ENCODE data around the gene NUTM2D.
"Not testable (repeated sequence)": the region's sequence is repeated elsewhere in the genome, so short reads cannot be mapped to it uniquely, and the experiment has no call there.

NUTM2D gene

DNA sequence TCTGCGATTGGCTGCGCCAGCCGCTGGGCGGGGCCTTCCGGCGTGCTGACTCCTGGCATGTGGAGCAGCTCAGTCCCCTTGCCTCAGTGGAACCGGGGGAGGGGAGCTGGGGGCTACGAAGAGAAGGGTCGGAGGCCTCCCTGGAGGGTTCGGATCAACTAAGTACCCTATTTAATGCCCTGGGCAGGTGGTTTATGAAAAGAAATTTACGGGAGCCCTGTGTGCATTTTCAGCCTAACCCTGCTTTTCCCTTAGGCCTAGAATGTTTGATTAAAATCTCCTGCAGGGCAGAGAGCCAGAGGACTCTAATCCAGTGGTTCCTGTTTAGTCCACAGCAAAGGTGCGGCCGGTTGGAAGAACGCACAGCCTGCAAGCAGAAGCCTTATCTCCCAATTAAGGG lies 33.8 kb downstream of the NUTM2D start:
- H3K36me3 ChIP-seq; H3K4me3 ChIP-seq; H3K4me1 ChIP-seq; H3K27ac ChIP-seq; H3K27me3 ChIP-seq; DNase-seq; H3K9me3 ChIP-seq; intact Hi-C loops (cut with DNase I; ENCODE audit: low total_unique reads): not testable (repeated sequence)

DNA sequence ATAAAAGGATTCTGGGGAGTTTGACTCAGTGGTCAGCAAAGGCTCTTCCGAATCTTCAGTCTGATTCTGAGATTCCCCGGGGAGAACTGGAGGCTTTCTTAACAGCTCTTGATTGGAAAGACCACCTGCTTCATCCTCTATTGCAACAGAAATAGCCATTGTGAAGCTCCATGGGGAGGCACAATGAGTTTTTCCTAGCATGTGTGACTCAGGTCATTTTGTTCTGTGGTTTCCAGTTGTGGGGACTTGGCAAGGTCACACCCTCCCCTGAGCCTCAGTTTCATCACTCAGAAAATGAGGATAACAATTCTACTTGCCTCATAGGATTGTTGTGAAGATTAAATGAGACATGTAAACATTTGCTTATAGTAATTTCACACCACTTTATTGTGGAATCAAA lies 38.7 kb downstream of the NUTM2D start:
- H3K4me1 ChIP-seq; intact Hi-C loops (cut with DNase I; ENCODE audit: low total_unique reads): not testable (repeated sequence)

DNA sequence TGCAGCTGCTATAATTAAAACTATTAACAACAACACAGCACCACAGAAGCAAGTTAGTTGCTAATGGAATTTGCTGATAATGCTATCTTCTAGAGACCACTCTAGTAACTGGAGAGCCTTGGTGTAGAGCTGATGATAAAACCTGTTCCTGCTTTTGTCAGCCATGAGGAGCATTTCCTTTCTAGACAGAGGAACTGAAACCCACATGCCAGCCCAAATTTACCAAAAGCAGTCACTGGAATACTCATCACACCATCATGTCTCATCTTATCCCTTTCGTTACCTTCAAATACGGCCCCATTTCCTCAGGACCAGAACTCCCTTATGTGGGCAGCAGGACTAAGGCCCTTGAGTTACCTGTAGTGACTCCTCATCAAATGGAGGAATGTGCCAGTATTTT lies 40.9 kb downstream of the NUTM2D start:
- H3K4me1 ChIP-seq; H3K27ac ChIP-seq; H3K27me3 ChIP-seq; H3K4me3 ChIP-seq; intact Hi-C loops (cut with DNase I; ENCODE audit: low total_unique reads); DNase-seq; H3K9me3 ChIP-seq; H3K36me3 ChIP-seq: not testable (repeated sequence)

More for the DNA sequence above, 38.7 kb downstream of the NUTM2D start:
- not testable (repeated sequence) for H3K36me3 ChIP-seq, H3K4me3 ChIP-seq, H3K9me3 ChIP-seq, H3K27ac ChIP-seq, DNase-seq, H3K27me3 ChIP-seq

DNA sequence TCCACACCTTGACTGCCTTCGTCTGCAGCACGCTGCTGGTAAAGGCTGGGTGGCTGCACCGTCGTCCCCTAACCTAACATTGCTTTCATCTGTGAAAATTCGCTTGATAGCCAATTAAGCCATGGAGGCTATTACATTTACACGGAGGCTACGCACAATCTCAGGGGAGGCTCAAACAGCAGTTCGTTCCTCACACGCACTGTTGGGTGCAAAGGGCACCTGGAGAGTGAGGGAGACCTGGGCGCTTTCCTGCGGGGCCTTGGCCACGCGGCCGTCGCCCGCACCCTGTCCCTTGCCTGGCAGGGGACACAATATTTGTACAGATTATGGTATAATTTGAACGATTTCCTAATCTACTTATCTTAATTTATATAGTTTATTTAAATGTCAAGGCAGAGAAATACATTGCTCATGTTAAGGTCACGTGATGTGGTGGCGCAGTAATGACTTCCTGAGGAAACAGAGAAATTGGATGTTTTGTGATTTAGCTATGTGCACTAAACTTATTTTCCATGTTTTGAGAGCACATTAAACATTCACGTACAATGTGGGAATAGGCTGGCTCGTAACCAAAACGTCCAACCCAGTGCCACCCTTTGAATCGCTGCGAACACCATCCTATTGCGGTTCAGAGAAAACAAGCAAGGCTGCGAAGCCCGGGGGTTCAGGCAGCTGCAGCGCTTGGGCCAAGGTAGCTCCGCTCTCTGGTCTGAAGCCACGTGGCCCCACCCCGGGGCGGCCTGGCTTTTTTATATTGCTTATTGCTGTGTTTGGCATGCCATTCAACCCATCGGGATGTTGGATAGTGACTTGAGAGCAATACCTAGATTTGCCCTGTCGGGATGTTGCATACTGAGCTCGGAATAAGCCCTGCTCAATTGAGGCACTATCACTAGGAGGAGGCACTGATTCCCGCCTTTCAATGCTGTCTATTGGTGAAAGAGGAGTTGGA lies 50.2 kb downstream of the NUTM2D start:
- peak in 1 of 2 donors; percentile 20 for DNase-seq
- H3K4me1 ChIP-seq; H3K9me3 ChIP-seq; H3K4me3 ChIP-seq; H3K27ac ChIP-seq; H3K27me3 ChIP-seq; H3K36me3 ChIP-seq; intact Hi-C loops (cut with DNase I; ENCODE audit: low total_unique reads): not testable (repeated sequence)

DNA sequence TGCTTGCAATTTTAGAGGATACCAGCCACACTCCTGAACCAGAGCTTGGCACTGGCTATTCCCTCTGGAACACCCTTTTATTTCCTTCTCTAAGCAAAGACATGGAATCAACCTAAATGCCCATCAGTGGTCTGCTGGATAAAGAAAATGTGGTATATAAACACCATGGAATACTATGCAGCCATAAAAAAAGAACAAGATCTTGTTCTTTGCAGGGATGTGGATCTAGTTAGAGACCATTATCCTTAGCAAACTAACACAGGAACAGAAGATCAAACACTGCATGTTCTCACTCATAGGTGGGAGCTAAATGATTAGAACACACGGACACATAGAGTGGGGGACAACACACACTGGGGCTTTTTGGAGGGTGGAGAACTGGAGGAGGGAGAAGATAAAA lies 56.4 kb downstream of the NUTM2D start:
- DNase-seq; H3K36me3 ChIP-seq; H3K27me3 ChIP-seq; intact Hi-C loops (cut with DNase I; ENCODE audit: low total_unique reads); H3K4me3 ChIP-seq; H3K27ac ChIP-seq; H3K4me1 ChIP-seq; H3K9me3 ChIP-seq: not testable (repeated sequence)
